ENCODE measurements around the gene AJAP1. TPM values are rescaled to one million over a fixed set of nuclear protein-coding genes. Genes with fewer than 3 reads are reported as not detected.

AJAP1 gene
- total RNA-seq, 1 experiment from 2014 or later, result not detected

DNA sequence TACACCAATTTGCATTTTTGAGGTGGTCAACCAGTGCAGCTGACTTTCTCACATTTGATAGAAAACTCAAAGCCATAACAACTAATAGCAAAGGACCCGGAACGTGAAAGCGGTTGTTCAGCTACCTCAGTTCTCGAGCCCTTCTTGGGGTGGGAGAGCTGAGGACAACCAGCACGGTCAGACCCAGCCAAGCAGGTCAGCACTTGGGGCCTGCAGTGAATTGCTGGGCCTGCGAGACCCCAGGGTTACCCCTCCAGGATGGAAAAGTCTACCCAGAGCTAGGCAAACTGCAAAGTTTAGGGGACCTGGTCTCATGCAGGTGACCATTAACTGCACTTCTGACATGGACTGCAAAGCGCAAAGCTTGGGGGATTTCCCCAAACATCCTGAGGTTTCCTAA lies 23.8 kb upstream of the AJAP1 start:
- H3K4me3 ChIP-seq (ENCODE audit: low read depth in 2 of 2, low read length in 2 of 2), result no peak overlapping the region
- DNase-seq (ENCODE audit: low read depth, low spot score) (no peak), ATAC-seq (no peak)
- in situ Hi-C loops (cut with HindIII; ENCODE audit: low pct_unique_long_range_greater_than_20kb, low sequenced_read_pairs) (no loop called here), intact Hi-C loops (cut with micrococcal nuclease; ENCODE audit: unreplicated experiment) (no loop called here)
- POLR2A ChIA-PET, result no interaction called here
- no TSS peak for BruUV-seq (replicated peaks)
- no peaks in the 10 kb centered on the region for H3K27me3 ChIP-seq (ENCODE audit: control insufficient read depth, insufficient read depth, low read length)
- TF ChIP-seq SIN3A (IDR thresholded peaks at IDR 0.05; ENCODE audit: borderline replicate concordance, insufficient read depth, low read depth, low read length) (no peak), POLR2AphosphoS5 (IDR thresholded peaks at IDR 0.05; ENCODE audit: low read depth, low read length) (no peak), TCF7L2 (IDR thresholded peaks at IDR 0.05; ENCODE audit: low read depth, low read length) (no peak)
- TF ChIP-seq, protein P1, sequence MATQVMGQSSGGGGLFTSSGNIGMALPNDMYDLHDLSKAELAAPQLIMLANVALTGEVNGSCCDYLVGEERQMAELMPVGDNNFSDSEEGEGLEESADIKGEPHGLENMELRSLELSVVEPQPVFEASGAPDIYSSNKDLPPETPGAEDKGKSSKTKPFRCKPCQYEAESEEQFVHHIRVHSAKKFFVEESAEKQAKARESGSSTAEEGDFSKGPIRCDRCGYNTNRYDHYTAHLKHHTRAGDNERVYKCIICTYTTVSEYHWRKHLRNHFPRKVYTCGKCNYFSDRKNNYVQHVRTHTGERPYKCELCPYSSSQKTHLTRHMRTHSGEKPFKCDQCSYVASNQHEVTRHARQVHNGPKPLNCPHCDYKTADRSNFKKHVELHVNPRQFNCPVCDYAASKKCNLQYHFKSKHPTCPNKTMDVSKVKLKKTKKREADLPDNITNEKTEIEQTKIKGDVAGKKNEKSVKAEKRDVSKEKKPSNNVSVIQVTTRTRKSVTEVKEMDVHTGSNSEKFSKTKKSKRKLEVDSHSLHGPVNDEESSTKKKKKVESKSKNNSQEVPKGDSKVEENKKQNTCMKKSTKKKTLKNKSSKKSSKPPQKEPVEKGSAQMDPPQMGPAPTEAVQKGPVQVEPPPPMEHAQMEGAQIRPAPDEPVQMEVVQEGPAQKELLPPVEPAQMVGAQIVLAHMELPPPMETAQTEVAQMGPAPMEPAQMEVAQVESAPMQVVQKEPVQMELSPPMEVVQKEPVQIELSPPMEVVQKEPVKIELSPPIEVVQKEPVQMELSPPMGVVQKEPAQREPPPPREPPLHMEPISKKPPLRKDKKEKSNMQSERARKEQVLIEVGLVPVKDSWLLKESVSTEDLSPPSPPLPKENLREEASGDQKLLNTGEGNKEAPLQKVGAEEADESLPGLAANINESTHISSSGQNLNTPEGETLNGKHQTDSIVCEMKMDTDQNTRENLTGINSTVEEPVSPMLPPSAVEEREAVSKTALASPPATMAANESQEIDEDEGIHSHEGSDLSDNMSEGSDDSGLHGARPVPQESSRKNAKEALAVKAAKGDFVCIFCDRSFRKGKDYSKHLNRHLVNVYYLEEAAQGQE (IDR thresholded peaks at IDR 0.05; ENCODE audit: insufficient read depth in 1 of 2, low read depth in 2 of 2, low read length in 1 of 2), result no peak
- TF ChIP-seq, protein P2, sequence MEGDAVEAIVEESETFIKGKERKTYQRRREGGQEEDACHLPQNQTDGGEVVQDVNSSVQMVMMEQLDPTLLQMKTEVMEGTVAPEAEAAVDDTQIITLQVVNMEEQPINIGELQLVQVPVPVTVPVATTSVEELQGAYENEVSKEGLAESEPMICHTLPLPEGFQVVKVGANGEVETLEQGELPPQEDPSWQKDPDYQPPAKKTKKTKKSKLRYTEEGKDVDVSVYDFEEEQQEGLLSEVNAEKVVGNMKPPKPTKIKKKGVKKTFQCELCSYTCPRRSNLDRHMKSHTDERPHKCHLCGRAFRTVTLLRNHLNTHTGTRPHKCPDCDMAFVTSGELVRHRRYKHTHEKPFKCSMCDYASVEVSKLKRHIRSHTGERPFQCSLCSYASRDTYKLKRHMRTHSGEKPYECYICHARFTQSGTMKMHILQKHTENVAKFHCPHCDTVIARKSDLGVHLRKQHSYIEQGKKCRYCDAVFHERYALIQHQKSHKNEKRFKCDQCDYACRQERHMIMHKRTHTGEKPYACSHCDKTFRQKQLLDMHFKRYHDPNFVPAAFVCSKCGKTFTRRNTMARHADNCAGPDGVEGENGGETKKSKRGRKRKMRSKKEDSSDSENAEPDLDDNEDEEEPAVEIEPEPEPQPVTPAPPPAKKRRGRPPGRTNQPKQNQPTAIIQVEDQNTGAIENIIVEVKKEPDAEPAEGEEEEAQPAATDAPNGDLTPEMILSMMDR (IDR thresholded peaks at IDR 0.05), result no peak
- CTCF ChIA-PET, result no interaction called here
- H3K9me3 ChIP-seq (ENCODE audit: control insufficient read depth, insufficient read depth, low read depth, low read length), result no peaks in the 10 kb centered on the region
- no peaks in the 10 kb centered on the region for H3K4me1 ChIP-seq (ENCODE audit: control insufficient read depth, insufficient read depth, low read length)
- no peaks in the 10 kb centered on the region for H3K36me3 ChIP-seq (ENCODE audit: control insufficient read depth, insufficient read depth, low read length)
- H3K27ac ChIP-seq (ENCODE audit: low read length), result no peak overlapping the region

DNA sequence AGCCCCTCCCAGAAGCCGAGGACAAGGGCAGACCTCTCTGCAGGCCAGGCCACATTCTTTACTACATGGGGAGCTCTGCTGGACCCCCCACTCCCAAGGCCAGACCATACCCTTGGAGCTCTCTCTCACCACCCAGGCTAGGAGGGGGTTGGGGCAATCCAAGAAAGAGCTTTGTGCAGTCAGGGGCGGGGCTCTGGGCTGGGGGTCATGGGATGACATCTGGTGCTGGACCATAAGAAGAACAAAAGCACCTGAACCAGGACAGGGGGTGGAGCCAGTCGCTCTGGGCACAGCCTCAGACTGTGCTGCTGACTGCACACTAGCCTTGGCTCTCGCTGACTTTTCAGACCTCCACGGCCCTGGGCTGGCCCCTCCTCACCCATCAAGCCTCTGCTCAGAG lies 23.1 kb upstream of the AJAP1 start:
- Histone ChIP-seq H3K4me1 (ENCODE audit: control insufficient read depth, insufficient read depth, low read length) (no peaks in the 10 kb centered on the region), H3K9me3 (ENCODE audit: control insufficient read depth, insufficient read depth, low read depth, low read length) (no peaks in the 10 kb centered on the region), H3K36me3 (ENCODE audit: control insufficient read depth, insufficient read depth, low read length) (no peaks in the 10 kb centered on the region), H3K4me3 (ENCODE audit: low read depth in 2 of 2, low read length in 2 of 2) (no peak overlapping the region), H3K27ac (ENCODE audit: low read length) (no peak overlapping the region), H3K27me3 (ENCODE audit: control insufficient read depth, insufficient read depth, low read length) (no peaks in the 10 kb centered on the region)
- ATAC-seq (no peak), DNase-seq (ENCODE audit: low read depth, low spot score) (no peak)
- ChIA-PET CTCF (no interaction called here), POLR2A (no interaction called here)
- intact Hi-C loops (cut with micrococcal nuclease; ENCODE audit: unreplicated experiment) (no loop called here), in situ Hi-C loops (cut with HindIII; ENCODE audit: low pct_unique_long_range_greater_than_20kb, low sequenced_read_pairs) (no loop called here)
- BruUV-seq (replicated peaks), result no TSS peak
- TF ChIP-seq, protein P2 (IDR thresholded peaks at IDR 0.05), result no peak
- TF ChIP-seq TCF7L2 (IDR thresholded peaks at IDR 0.05; ENCODE audit: low read depth, low read length), result no peak
- TF ChIP-seq, protein P1 (IDR thresholded peaks at IDR 0.05; ENCODE audit: insufficient read depth in 1 of 2, low read depth in 2 of 2, low read length in 1 of 2), result no peak
- TF ChIP-seq SIN3A (IDR thresholded peaks at IDR 0.05; ENCODE audit: borderline replicate concordance, insufficient read depth, low read depth, low read length), result no peak
- no peak for TF ChIP-seq POLR2AphosphoS5 (IDR thresholded peaks at IDR 0.05; ENCODE audit: low read depth, low read length)

Measured in Panc1 (cell line).